HFFc6 (cell line): Measurements from ENCODE around the gene ANGPTL2. TPM values are rescaled to one million over a fixed set of nuclear protein-coding genes. Genes with fewer than 3 reads are reported as not detected.

Experiments used
- DNase-seq: peaks from one replicate; pipeline ENCODE4 v3.0.0-alpha.2; 2018
- H3K27ac Mint-ChIP-seq: 2 replicates; pipeline ENCODE4 v1.8.0; 2020; ENCODE audit warnings: mild to moderate bottlenecking, mixed read lengths
- H3K27me3 Mint-ChIP-seq: 2 replicates; pipeline ENCODE4 v1.8.0; 2021; ENCODE audit warnings: mild to moderate bottlenecking, moderate library complexity, mixed read lengths; ENCODE audit not compliant: insufficient read depth
- H3K36me3 Mint-ChIP-seq: 2 replicates; pipeline ENCODE4 v1.8.0; 2021; ENCODE audit warnings: low read depth, mixed read lengths
- H3K4me1 Mint-ChIP-seq: 2 replicates; pipeline ENCODE4 v1.8.0; 2020; ENCODE audit warnings: low read depth, mixed read lengths
- H3K4me3 Mint-ChIP-seq: 2 replicates; pipeline ENCODE4 v1.8.0; 2020; ENCODE audit warnings: mild to moderate bottlenecking, moderate library complexity, mixed read lengths
- H3K9me3 Mint-ChIP-seq: 2 replicates; pipeline ENCODE4 v1.8.0; 2020; ENCODE audit warnings: mild to moderate bottlenecking, mixed read lengths
- CTCF ChIP-seq: fragments of 200-600 bp; sonication (generic); IDR thresholded peaks from 2 replicates; pipeline ENCODE4 v1.5.0; 2021; ENCODE audit warnings: antibody characterized with exemption, mild to moderate bottlenecking
- total RNA-seq, 6 experiments: library from RNA; stranded (reverse); fragmentation: NEBNext Ultra II Directional; extraction: Animal tissue kit (Norgen Biotek cat#: 25700); gene quantifications; 2 replicates in 1 of 6; 3 replicates in 5 of 6; pipeline ENCODE4 v1.2.3, GENCODE V29; 2021

Gene ANGPTL2
- total RNA-seq, 6 experiments from 2014 or later, result 15.0 to 20.9 (median 19.4) TPM

- H3K27me3 Mint-ChIP-seq, result peaks cover 6% of the 10 kb centered on the region
- no peak overlapping the region for H3K27ac Mint-ChIP-seq
- no peak for DNase-seq
- H3K4me1 Mint-ChIP-seq, result peaks cover 11% of the 10 kb centered on the region
- H3K4me3 Mint-ChIP-seq, result no peak overlapping the region
- no peak for TF ChIP-seq CTCF
- no peaks in the 10 kb centered on the region for H3K36me3 Mint-ChIP-seq
- H3K9me3 Mint-ChIP-seq, result no peaks in the 10 kb centered on the region
These were observed 46.5 kb upstream of the ANGPTL2 start for GRCh38 chr9:127168756-127169574.

GRCh38 chr9:127167560-127168326, 45.3 kb upstream of the ANGPTL2 start:
- peaks cover 5% of the 10 kb centered on the region for H3K27me3 Mint-ChIP-seq
- H3K27ac Mint-ChIP-seq, result no peak overlapping the region
- no peak for TF ChIP-seq CTCF
- no peaks in the 10 kb centered on the region for H3K36me3 Mint-ChIP-seq
- peaks cover 22% of the 10 kb centered on the region for H3K4me1 Mint-ChIP-seq
- H3K9me3 Mint-ChIP-seq, result no peaks in the 10 kb centered on the region
- DNase-seq, result no peak
- no peak overlapping the region for H3K4me3 Mint-ChIP-seq

DNA sequence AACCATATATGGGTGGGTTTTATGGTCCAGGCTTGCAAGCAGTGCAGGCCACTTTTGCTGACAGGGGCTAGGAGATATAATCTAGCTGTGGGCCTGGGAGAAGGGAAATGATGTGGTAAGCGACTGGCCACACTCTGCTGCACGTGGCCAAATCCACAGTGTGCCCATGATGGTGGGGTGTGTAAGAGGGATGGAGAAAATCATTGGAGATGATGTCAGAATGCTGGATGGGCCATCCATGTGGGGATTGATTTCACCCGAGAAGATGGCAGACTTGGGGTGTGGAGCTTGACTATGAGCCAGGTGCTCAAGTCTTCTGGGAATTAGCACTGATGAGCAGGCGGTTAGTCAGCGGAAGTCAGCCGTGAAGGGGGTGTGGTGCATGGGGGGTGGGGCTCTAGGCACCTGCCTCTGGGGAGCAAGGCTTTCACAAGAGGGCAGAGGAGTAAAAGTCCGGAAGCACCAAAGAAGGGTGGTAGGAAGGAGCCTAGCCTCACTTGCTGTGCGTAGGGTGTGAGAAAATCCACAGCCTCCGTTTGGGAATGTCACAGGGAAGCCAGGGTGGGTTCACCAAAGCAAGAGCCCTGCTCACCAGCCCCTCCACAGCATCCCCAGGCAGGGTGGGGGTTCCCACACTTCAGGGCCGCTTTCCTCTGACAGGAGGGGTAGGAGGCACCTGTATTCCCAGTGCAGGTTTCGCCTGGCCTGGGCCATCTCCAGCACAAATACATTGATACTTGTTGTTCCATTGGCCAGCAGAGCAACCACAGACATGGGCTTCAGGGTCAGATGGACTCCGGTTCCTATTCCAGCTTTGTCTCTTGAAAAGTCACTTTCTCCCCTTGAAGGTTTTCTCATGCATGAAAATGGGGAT, 44.5 kb upstream of the ANGPTL2 start:
- Mint-ChIP-seq H3K4me3 (no peak overlapping the region), H3K36me3 (no peaks in the 10 kb centered on the region), H3K9me3 (no peaks in the 10 kb centered on the region), H3K4me1 (peaks cover 30% of the 10 kb centered on the region), H3K27ac (no peak overlapping the region), H3K27me3 (peaks cover 1% of the 10 kb centered on the region)
- no peak for TF ChIP-seq CTCF
- no peak for DNase-seq

- no peak overlapping the region for H3K4me3 Mint-ChIP-seq
- H3K27ac Mint-ChIP-seq, result no peak overlapping the region
- no peaks in the 10 kb centered on the region for H3K9me3 Mint-ChIP-seq
- no peaks in the 10 kb centered on the region for H3K36me3 Mint-ChIP-seq
- DNase-seq, result no peak
- H3K4me1 Mint-ChIP-seq, result peaks cover 35% of the 10 kb centered on the region
- no peak for TF ChIP-seq CTCF
- H3K27me3 Mint-ChIP-seq, result peaks cover 1% of the 10 kb centered on the region
These were observed 43.7 kb upstream of the ANGPTL2 start for GRCh38 chr9:127166111-127166510.

- Mint-ChIP-seq H3K9me3 (no peaks in the 10 kb centered on the region), H3K36me3 (no peaks in the 10 kb centered on the region), H3K27ac (no peak overlapping the region), H3K4me3 (no peak overlapping the region), H3K27me3 (peaks cover 1% of the 10 kb centered on the region), H3K4me1 (peaks cover 36% of the 10 kb centered on the region)
- DNase-seq, result no peak
- no peak for TF ChIP-seq CTCF
These were observed 42.7 kb upstream of the ANGPTL2 start for GRCh38 chr9:127165116-127165515.
